ENCODE measurements around the gene NFATC2.
"Not testable (repeated sequence)": the region's sequence is repeated elsewhere in the genome, so short reads cannot be mapped to it uniquely, and the experiment has no call there.

The NFATC2 gene

GRCh38 chr20:51569815-51570738 is 27.6 kb upstream of the NFATC2 start:
- intact Hi-C loops (cut with DNase I): no loop called here
- peak; percentile 26 to 85 (median 62) for DNase-seq

GRCh38 chr20:51568533-51568932 is 26.0 kb upstream of the NFATC2 start:
- DNase-seq; intact Hi-C loops (cut with DNase I): not testable (repeated sequence)

- no peak for DNase-seq
- intact Hi-C loops (cut with DNase I): no loop called here
Observed at GRCh38 chr20:51567622-51568021, 25.1 kb upstream of the NFATC2 start.

GRCh38 chr20:51566594-51566993 is 24.1 kb upstream of the NFATC2 start:
- intact Hi-C loops (cut with DNase I): no loop called here
- DNase-seq: no peak

- intact Hi-C loops (cut with DNase I): no loop called here
- DNase-seq: peak in 6 of 42 donors; percentile 13 to 66 (median 37)
Observed at GRCh38 chr20:51565298-51566144, 23.0 kb upstream of the NFATC2 start.

GRCh38 chr20:51563486-51564332 is 21.2 kb upstream of the NFATC2 start:
- peak in 26 of 42 donors; percentile 17 to 76 (median 47) for DNase-seq
- intact Hi-C loops (cut with DNase I): no loop called here

- intact Hi-C loops (cut with DNase I): no loop called here
- peak in 2 of 42 donors; percentile 18 to 57 for DNase-seq
Observed at GRCh38 chr20:51563174-51563485, 20.6 kb upstream of the NFATC2 start.

GRCh38 chr20:51562332-51563173 is 20.0 kb upstream of the NFATC2 start:
- peak in 40 of 42 donors; percentile 23 to 83 (median 63) for DNase-seq
- intact Hi-C loops (cut with DNase I): no loop called here

- DNase-seq: peak in 1 of 42 donors; percentile 23
- intact Hi-C loops (cut with DNase I): no loop called here
Observed at GRCh38 chr20:51562027-51562331, 19.5 kb upstream of the NFATC2 start.

- intact Hi-C loops (cut with DNase I): no loop called here
- DNase-seq: peak in 6 of 42 donors; percentile 25 to 55 (median 33)
Observed at GRCh38 chr20:51560550-51561307, 18.2 kb upstream of the NFATC2 start.

- intact Hi-C loops (cut with DNase I): no loop called here
- no peak for DNase-seq
Observed at GRCh38 chr20:51560042-51560441, 17.5 kb upstream of the NFATC2 start.

- peak in 2 of 42 donors; percentile 23 to 34 for DNase-seq
- intact Hi-C loops (cut with DNase I): no loop called here
Observed at GRCh38 chr20:51554538-51555165, 12.1 kb upstream of the NFATC2 start.

- intact Hi-C loops (cut with DNase I): no loop called here
- DNase-seq: peak in 34 of 42 donors; percentile 35 to 88 (median 66)
Observed at GRCh38 chr20:51553897-51554486, 11.5 kb upstream of the NFATC2 start.

- no peak for DNase-seq
- intact Hi-C loops (cut with DNase I): no loop called here
Observed at GRCh38 chr20:51551186-51551585, 8.7 kb upstream of the NFATC2 start.

GRCh38 chr20:51549474-51549873 is 7.0 kb upstream of the NFATC2 start:
- no peak for DNase-seq
- intact Hi-C loops (cut with DNase I): no loop called here

GRCh38 chr20:51547951-51548350 is 5.4 kb upstream of the NFATC2 start:
- no peak for DNase-seq
- intact Hi-C loops (cut with DNase I): no loop called here

- intact Hi-C loops (cut with DNase I): no loop called here
- DNase-seq: no peak
Observed at GRCh38 chr20:51545515-51545914, 3.0 kb upstream of the NFATC2 start.
